OCI-LY3 (cell line): Measurements from ENCODE around the gene KIFC1.

Source experiments
- CTCF ChIP-seq: fragments of 200-600, 300-600 bp; sonication (generic); IDR thresholded peaks from 2 replicates; pipeline ENCODE4 v1.5.1; 2014; ENCODE audit warnings: antibody characterized with exemption, low read length, low read depth
- EZH2phosphoT487 ChIP-seq: fragments of 200-600 bp; shearing (Covaris generic); IDR thresholded peaks from 2 replicates; pipeline ENCODE4 v1.6.1; 2018; ENCODE audit warnings: antibody characterized with exemption, mixed run types, low read depth

GRCh38 chr6:33412140-33413009 is 20.8 kb downstream of the KIFC1 start:
- no peak for TF ChIP-seq CTCF
- TF ChIP-seq EZH2phosphoT487: no peak
